ENCODE data around the gene GUCA1A.
"Not testable (repeated sequence)": the region's sequence is repeated elsewhere in the genome, so short reads cannot be mapped to it uniquely, and the experiment has no call there.

GUCA1A gene

DNA sequence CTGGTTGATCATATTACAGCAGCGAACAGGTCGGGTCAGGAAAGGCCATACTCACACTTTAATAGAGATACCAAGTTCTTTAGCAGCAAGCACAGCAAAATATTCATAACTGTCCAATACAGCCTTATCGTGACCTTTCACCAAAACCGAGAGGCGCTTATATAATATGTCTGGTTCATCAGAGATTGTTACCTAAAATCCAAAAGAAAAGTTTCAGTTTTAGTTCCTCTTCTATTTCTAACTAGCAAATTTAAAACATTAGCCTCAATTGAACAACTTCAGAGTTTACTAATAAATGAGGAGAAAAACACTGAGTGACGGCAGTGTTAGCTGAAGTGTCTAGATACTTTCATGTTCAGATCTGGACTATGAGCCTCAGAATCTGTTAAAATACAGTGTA, 38.6 kb downstream of the GUCA1A start:
- DNase-seq = no peak

DNA sequence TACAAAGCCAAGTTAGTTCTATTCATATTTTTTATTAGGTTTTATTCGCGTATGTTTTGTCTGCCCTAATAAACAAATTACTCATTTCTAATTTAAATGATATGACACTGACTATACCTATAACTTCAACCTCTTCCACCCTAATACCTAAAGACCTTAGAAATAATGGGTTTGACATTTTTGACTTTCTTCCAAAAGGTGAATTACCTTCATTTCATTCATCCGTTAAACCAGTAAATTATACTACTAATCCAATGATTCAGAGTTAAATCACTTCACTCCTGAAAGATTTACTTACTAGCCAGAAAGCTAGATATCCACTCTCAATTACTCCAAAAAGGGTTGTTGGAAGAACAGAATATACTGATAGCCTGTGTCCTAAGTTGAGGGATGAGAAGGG, 39.3 kb downstream of the GUCA1A start:
- no peak for DNase-seq

DNA sequence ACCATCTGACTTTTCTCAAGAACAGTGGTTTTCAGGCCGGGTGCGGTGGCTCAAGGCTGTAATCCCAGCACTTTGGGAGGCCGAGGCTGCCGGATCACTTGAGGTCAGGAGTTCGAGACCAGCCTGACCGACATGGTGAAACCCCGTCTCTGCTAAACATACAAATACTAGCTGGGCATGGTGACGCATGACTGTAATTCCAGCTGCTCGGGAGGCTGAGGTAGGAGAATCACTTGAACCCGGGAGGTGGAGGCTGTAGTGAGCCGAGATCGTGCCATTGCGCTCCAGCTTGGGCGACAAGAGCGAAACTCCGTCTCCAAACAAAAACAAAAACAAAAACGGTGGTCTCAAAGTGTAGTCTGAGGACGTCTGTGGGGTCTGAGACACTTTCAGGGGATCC, 43.3 kb downstream of the GUCA1A start:
- DNase-seq = not testable (repeated sequence)

DNA sequence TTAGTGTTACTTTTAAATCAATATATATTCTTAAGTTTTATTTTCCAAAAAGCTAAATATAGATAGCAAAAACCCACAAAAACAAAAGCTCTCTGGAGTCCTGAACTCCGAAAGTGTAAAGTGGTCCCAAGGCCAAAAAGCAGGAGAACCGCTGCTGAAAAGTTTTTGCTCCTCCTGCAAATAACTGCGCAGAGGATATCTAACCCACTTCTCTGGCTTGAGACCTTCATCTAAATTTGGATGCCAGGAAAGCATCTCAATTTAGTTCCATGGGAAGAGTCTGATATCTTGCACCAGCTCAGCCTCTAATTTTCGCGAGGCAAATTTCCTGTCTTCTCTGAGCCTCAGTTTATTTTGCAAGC, 44.0 kb downstream of the GUCA1A start:
- DNase-seq = no peak

DNA sequence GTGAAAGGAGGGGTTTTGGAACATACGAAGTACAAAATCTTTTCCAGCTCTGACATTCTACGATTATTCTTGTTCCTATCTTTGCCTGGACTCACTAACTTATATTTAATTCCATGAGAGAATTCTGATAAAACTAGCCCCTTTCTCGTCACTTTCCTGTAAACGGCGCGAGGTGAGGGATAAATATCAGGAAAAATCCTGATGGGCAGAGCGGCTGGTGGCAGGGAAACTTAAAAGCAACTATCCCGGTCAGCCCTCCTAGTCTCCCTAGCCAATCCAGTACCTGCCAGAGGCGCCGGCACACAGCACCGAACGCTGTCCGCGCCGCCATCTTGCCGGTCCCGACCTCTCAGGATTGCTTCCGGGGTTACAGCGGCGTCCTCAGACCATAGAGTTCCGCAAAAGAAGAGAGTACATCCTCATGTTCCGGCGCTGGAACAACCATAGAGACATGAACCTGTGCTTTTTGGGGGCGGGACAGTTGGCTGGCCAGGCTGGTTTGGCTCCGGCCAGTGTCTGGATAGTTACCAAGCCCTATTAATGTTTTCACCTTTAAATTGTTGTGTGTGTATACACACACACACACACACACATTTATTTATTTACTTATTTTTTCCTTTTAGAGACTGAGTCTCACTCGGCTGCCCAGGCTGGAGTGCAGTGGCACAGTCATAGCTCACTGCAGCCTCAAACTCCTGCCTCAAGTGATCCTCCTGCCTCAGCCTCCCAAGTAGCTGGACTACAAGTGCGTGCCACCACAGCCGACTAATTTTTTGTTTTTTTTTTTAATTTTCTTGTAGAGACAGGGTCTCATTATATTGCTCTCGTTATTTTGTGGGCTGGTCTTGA, 44.6 kb downstream of the GUCA1A start, which contains the start of gene MRPS10:
Gene MRPS10, minus strand, starts transcription at position 343 of the 849 bp plus-strand sequence. Its CDS starts 12 bp downstream, at position 331.
- peak; percentile 89 for DNase-seq

DNA sequence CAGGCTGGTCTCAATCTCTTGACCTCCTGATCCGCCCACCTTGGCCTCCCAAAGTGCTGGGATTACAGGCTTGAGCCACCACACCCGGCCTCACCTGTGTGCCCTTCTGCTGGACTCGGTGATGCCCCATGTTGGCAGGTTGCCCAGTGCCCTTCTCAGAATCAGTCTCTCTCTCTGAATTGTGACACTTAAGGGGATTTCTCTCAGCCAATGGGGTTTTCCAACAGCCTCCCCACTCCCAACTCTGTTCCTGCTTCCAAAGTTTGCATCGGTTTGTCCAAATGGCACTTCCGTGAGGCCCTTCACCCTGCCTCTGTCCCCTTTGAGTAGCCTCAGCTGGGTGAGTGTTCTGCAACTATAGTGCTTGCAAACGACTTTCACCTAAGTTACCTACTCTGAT, 47.6 kb downstream of the GUCA1A start:
- no peak for DNase-seq

DNA sequence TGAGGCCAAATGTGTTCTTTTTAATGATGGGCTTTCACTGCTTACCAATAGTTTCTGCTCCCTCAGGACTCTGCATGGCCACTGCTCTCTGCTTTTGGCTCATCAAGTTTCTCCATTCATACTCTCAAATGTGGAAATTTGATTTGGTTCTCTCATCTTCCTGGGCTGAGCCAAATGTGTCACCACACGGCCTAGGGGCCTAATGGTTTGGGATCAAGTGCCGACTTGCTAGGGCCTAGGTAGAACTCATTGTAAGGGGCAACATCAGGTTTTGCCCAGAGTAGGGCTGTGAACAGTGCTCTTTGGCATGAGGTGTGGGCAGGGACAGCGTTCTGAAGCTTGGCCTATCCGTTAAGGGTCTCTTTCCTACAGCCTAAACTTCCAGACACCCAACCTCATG, 48.4 kb downstream of the GUCA1A start:
- DNase-seq = no peak

DNA sequence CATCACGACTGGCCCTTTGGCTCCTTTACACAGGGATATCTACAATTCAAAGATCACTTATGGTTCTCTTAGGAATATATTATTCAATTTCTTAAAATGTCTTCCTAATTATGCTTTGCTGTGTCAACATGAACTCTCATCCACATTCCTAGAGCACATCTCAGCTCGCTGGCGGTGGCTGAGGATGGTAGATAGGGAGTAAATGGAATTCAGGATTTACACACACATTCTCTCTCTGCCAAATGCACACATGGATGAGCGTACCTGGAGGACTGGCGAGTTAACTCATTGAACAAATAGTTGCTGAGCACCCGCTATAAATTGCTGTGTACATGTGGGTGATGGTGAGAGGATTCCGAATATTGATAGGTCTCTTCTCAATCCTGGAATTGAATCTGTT, 49.3 kb downstream of the GUCA1A start:
- no peak for DNase-seq

DNA sequence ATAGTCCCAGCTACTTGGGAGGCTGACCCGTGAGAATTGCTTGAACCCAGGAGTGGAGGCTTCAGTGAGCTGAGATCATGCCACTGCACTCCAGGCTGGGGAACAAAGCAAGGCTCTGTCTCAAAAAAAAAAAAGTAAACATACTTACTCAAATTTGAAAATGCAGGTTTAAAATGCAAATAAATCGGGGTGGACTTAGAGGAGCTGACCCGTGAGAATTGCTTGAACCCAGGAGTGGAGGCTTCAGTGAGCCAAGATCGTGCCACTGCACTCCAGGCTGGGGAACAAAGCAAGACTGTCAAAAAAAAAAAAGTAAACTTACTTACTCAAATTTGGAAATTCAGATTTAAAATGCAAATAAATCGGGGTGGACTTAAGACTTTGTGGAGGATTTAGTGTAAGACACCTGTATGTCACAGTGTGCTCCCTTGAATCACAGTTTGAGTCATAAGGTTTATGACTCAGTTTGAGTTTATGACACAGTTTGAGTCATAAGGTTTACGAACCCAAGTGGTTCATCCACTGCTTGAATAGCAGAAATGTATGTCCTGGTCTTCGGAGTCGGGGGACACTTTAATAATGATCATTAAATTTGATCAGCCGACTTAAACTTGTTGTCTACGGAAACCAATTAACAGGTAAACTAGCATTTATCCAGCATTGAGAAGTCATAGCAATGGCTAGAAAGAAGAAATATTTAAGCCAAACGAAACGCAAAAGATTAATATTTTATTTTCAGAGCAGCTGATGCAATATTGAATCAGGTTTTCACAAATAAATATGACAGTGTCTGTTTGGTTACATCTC, 51.3 kb downstream of the GUCA1A start:
- DNase-seq = no peak

DNA sequence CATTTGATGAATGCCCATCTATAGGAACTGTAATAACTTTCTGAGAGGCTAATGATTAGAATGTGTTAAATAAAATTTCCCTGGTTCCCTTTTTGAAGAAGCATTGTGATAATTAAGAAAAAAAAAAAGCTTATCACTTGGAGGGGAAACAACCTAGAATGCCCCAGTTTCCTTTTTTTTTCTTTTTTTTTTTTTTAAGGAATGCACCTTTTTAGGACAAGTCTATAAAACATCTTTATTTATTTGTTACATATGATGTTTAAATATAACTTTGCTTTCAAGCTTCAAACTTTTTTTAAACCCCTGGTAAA, 51.8 kb downstream of the GUCA1A start:
- DNase-seq = no peak

DNA sequence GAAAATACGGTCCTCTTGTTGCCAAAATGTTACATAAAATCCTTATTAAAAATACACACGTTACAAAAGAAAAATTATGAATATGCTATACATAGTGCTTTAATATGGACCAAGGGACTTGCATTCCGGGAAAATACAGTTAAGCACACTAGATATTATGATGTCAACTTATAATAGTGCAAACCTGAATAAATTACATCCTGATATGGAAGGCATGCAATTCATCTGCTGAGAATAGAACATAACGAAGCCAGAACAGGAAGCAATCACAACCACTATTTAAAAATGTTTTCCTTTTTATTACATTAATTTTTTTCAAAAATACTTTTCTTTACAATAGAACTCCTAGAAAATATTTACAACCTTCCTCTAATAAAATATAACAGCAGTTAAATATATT, 52.3 kb downstream of the GUCA1A start:
- no peak for DNase-seq

DNA sequence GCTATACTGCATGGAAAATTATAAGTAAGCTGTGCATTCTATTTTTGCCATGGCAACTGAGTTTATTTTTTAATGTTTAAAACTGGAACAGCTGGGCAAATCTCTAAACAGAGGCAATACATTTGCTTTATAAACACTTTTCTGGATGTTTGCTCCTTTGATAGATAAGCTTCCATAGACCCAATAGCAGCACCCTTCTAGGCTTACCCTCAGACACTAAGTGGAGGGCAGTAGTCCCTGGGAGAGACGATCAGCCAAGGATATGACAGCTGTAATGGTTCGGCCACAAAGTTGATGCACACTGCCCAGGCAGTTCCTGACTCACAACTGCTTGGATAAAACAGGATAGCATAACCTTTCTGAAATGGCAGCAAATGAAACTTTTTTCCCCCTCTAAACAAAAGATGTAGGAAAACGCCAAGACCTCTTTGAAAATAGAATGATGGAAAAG, 53.0 kb downstream of the GUCA1A start:
- DNase-seq = no peak

DNA sequence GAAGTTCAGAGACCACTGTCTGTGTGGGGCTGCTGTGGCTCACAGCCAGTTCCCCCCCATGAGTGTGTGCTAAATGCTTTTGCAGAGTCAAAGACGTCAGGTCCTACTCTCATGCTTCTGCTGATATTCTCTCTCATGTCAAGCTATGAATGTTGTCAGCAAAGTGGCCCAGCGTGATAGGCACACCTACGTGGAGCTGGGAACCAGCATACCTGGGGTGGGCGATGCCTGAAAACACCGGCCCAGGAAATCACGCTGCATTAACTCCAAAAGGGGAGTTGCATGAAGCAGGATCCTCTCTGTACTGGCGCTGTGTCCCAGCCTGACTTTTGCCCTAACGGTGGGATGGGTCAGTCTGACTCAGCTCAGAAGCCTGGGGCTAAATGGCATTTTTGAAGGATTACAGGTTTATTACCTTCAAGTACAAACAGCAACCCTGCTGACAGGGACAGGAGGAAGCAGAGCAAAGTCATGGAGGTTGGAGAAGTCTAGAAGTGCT, 53.5 kb downstream of the GUCA1A start:
- no peak for DNase-seq

DNA sequence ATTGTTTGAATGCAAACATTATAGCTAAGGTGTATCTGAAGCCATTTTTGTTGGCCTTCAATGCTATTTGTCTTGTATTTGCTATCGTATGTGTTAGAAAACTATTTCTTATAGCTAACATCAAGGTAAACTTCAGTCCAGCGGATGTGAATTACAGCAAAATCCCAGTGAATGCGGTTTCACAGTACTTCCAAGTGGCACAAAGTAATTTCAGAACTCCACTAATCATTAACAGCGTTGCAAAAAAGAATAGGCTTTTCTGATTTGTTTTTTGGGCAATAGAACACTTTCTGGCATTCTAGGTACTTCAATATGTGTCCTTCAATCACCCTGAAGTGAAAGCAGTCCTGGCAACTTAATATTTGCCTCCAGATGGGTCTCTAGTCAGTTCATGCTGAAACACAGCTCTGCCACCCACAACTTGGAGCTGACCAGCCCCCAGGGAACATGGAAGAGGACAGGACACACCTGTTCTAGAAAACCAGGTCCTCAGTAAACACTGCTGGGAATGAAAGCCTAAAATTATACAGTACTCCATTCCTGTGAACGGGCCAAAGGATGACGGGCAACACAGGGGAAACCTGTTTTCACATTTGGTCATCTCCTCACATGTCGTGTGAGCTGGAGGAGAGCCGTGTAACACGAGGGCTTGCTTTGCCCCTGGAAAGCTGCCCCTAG, 54.1 kb downstream of the GUCA1A start:
- no peak for DNase-seq

DNA sequence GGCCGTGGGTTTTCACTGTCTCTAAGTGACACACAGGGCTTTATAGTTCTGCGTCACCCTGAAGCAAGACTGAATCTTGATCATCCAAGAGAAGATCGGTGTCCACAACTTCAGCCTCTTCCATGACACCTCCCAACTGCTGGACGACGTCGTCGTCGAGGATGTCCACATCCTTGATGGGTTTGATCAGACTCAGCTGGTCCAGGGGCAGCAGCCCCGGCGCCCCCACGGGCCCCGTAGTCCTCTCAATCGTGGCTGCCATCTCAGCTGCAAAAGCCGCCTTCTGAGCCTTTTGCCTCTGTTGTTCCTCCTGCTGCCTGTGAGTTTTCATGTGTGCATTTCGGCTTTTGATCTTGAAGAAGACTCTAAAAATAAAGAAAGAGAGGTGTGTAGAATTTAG, 55.1 kb downstream of the GUCA1A start:
- no peak for DNase-seq
